ENCODE data around the gene LRIG2.

DNA sequence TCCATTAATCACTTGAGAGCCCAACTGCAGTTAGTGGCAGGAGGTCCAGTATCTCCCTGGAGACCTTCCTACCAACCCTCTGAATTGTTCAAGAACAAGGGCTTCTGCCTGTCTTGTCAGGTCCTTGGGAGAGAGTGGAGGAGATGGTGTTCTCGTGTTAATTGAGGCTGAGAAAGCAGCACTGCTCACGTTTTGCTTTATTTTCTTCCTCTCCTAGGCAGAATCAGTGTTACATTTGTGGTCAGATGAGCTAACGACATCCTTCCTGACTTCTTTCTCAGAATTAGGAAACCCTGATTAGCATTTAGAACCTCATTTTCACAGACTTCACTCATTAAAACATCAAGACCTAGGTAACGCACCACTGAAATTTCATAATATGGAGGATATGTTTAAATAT, 26.4 kb upstream of the LRIG2 start:
- TF ChIP-seq POLR2AphosphoS5 (IDR thresholded peaks at IDR 0.05; ENCODE audit: low read depth, low read length) (no peak), TAF1 (IDR thresholded peaks at IDR 0.05; ENCODE audit: borderline replicate concordance, insufficient read depth, low read length) (no peak), FOXP2 (optimal IDR thresholded peaks at IDR 0.05; ENCODE audit: borderline replicate concordance, extremely low read depth, extremely low read length, insufficient read depth) (no peak)
- TF ChIP-seq, protein P1, sequence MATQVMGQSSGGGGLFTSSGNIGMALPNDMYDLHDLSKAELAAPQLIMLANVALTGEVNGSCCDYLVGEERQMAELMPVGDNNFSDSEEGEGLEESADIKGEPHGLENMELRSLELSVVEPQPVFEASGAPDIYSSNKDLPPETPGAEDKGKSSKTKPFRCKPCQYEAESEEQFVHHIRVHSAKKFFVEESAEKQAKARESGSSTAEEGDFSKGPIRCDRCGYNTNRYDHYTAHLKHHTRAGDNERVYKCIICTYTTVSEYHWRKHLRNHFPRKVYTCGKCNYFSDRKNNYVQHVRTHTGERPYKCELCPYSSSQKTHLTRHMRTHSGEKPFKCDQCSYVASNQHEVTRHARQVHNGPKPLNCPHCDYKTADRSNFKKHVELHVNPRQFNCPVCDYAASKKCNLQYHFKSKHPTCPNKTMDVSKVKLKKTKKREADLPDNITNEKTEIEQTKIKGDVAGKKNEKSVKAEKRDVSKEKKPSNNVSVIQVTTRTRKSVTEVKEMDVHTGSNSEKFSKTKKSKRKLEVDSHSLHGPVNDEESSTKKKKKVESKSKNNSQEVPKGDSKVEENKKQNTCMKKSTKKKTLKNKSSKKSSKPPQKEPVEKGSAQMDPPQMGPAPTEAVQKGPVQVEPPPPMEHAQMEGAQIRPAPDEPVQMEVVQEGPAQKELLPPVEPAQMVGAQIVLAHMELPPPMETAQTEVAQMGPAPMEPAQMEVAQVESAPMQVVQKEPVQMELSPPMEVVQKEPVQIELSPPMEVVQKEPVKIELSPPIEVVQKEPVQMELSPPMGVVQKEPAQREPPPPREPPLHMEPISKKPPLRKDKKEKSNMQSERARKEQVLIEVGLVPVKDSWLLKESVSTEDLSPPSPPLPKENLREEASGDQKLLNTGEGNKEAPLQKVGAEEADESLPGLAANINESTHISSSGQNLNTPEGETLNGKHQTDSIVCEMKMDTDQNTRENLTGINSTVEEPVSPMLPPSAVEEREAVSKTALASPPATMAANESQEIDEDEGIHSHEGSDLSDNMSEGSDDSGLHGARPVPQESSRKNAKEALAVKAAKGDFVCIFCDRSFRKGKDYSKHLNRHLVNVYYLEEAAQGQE (IDR thresholded peaks at IDR 0.05; ENCODE audit: insufficient read depth in 1 of 2, low read depth in 2 of 2, low read length in 2 of 2) = no peak

Measured in PFSK-1 (cell line).